DOHH2 (cell line): ENCODE measurements around the gene SLC7A6OS.

Source experiments
- H3F3A ChIP-seq: fragments of 200-600 bp; sonication (generic), shearing (Covaris generic); 2 replicates; pipeline ENCODE4 v1.6.0; 2016; ENCODE audit warnings: antibody characterized with exemption, mild to moderate bottlenecking; ENCODE audit not compliant: control insufficient read depth, insufficient read depth
- H3K27ac ChIP-seq: fragments of 200-600 bp; sonication (generic); 2 replicates; pipeline ENCODE4 v1.5.1; 2014; ENCODE audit warnings: low read depth, mild to moderate bottlenecking, low read length, moderate library complexity
- H3K27me3 ChIP-seq: fragments of 200-600 bp; sonication (generic); 2 replicates; pipeline ENCODE4 v1.6.1; 2014; ENCODE audit warnings: mild to moderate bottlenecking, low read length, mixed read lengths; ENCODE audit not compliant: control insufficient read depth
- H3K36me3 ChIP-seq: fragments of 200-600 bp; sonication (generic); 2 replicates; pipeline ENCODE4 v1.6.1; 2014; ENCODE audit warnings: mild to moderate bottlenecking, low read length, moderate library complexity, mixed read lengths; ENCODE audit not compliant: control insufficient read depth
- H3K4me1 ChIP-seq: fragments of 200-600 bp; sonication (generic); 2 replicates; pipeline ENCODE4 v1.6.1; 2014; ENCODE audit warnings: mild to moderate bottlenecking, low read length, mixed read lengths; ENCODE audit not compliant: control insufficient read depth
- H3K4me2 ChIP-seq: fragments of 200-600 bp; sonication (generic); 2 replicates; pipeline ENCODE4 v1.6.0; 2014; ENCODE audit warnings: mild to moderate bottlenecking, low read length, moderate library complexity
- H3K4me3 ChIP-seq: fragments of 200-600 bp; sonication (generic); 2 replicates; pipeline ENCODE4 v1.5.1; 2014; ENCODE audit warnings: mild to moderate bottlenecking, low read length, mixed read lengths
- H3K79me2 ChIP-seq: fragments of 200-600 bp; sonication (generic); 2 replicates; pipeline ENCODE4 v1.6.1; 2014; ENCODE audit warnings: mild to moderate bottlenecking, low read length, mixed read lengths; ENCODE audit not compliant: control insufficient read depth
- H3K9me2 ChIP-seq: fragments of 200-600 bp; sonication (generic); replicated peaks from 2 replicates; pipeline ENCODE4 v1.6.1; 2014; ENCODE audit warnings: mild to moderate bottlenecking, low read length, mixed read lengths; ENCODE audit not compliant: control insufficient read depth
- H3K9me3 ChIP-seq: fragments of 200-600 bp; sonication (generic); 2 replicates; pipeline ENCODE4 v1.6.1; 2014; ENCODE audit warnings: antibody characterized with exemption, low read length, mixed read lengths; ENCODE audit not compliant: control insufficient read depth, insufficient read depth
- H4K20me1 ChIP-seq: fragments of 200-600 bp; sonication (generic); 2 replicates; pipeline ENCODE4 v1.6.0; 2014; ENCODE audit warnings: low read depth, mild to moderate bottlenecking, antibody characterized with exemption, low read length, moderate library complexity; ENCODE audit not compliant: control insufficient read depth, insufficient read depth
- EZH2phosphoT487 ChIP-seq: fragments of 200-600 bp; sonication (generic); IDR thresholded peaks from 2 replicates; pipeline ENCODE4 v1.6.1; 2017; ENCODE audit warnings: borderline replicate concordance, mild to moderate bottlenecking, antibody characterized with exemption, low read length, moderate library complexity, mixed read lengths
- TF ChIP-seq, protein P1 (sequence below): fragments of 200-600 bp; sonication (generic); IDR thresholded peaks from one replicate; pipeline ENCODE4 v1.5.1; 2014; ENCODE audit warnings: antibody characterized with exemption, mild to moderate bottlenecking, low read depth, low read length; ENCODE audit not compliant: poor library complexity, severe bottlenecking

SLC7A6OS gene

DNA sequence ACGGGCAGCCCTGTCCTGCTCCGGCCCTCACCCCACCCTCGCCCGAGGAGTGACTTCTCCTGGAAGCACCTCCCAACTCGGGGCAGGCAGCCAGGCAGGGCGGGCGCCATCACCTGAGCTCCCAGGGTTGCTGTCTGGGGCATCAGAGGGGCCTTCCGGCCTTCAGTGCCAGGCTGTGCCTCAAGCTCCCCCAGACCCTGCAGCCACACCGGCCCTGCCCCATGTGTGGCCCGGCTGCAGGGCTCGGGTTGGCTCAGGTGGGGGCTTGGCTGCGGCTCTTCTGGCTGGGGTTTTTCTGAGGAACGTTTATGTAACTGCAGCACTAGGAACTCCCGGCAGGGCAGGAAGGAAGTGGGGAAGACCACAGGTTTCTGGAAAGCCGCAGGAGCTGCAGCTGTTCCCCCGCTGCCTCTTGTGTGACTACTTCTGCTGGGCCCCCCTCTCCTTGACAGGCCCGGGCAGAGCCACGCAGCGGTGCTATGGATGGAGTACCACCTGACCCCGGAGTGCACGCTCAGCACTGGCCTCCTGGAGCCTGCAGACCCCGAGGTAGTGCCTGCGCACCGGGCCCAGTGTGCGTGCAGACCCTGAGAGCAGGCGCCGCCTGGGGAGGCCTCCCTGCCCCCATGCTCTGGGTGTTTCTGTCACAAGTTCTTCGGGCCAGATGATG lies 45.6 kb upstream of the SLC7A6OS start:
- Histone ChIP-seq H3K27me3 (no peaks in the 10 kb centered on the region), H3K9me2 (no peaks in the 10 kb centered on the region), H3K27ac (no peak overlapping the region), H3F3A (no peaks in the 10 kb centered on the region), H4K20me1 (no peaks in the 10 kb centered on the region), H3K4me3 (no peak overlapping the region), H3K4me1 (peaks cover 10% of the 10 kb centered on the region), H3K9me3 (no peaks in the 10 kb centered on the region), H3K36me3 (peaks cover 55% of the 10 kb centered on the region), H3K4me2 (no peak overlapping the region), H3K79me2 (no peaks in the 10 kb centered on the region)
- TF ChIP-seq EZH2phosphoT487, result no peak
- TF ChIP-seq, protein P1, sequence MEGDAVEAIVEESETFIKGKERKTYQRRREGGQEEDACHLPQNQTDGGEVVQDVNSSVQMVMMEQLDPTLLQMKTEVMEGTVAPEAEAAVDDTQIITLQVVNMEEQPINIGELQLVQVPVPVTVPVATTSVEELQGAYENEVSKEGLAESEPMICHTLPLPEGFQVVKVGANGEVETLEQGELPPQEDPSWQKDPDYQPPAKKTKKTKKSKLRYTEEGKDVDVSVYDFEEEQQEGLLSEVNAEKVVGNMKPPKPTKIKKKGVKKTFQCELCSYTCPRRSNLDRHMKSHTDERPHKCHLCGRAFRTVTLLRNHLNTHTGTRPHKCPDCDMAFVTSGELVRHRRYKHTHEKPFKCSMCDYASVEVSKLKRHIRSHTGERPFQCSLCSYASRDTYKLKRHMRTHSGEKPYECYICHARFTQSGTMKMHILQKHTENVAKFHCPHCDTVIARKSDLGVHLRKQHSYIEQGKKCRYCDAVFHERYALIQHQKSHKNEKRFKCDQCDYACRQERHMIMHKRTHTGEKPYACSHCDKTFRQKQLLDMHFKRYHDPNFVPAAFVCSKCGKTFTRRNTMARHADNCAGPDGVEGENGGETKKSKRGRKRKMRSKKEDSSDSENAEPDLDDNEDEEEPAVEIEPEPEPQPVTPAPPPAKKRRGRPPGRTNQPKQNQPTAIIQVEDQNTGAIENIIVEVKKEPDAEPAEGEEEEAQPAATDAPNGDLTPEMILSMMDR, result no peak

DNA sequence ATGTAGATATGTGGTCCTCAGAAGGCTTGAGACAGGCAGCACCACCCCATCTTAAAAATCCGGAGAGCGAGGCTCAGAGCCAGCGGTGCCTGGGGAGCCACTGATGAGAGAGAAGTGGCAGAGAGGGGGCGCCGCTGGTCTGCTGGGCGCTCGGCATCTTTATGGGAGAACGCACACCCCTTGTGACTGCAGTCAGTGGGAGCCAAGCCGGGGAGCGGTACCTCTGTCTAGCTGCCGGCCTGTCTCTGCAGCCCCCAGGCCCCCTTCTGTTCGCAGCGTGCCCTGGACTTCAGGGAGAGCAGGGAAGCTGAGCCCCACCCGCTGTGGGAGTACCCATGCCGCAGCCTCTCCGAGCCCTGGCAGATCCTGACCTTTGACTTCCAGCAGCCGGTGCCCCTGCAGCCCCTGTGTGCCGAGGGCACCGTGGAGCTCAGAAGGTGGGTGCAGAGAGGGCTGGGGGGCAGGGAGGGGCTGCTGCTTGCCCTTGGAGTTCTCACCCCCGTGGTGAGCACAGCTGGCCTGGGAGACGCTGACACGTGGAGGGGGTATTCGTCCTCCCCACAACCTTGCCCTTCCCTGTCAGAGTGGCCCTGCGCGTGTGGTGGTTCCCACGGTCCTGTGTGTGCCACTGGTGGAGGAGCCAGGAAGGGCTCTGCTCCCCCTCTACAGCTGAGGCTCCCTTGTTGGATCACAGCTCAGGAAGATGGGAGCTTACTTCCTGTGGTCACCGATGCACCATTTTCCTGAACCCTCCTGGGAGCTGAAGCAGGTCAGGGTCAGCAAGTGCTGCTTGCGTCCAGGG lies 44.9 kb upstream of the SLC7A6OS start:
- H3K27ac ChIP-seq, result no peak overlapping the region
- H3K27me3 ChIP-seq, result no peaks in the 10 kb centered on the region
- no peaks in the 10 kb centered on the region for H4K20me1 ChIP-seq
- no peak overlapping the region for H3K4me2 ChIP-seq
- no peaks in the 10 kb centered on the region for H3K9me3 ChIP-seq
- H3K4me1 ChIP-seq, result peaks cover 10% of the 10 kb centered on the region
- no peak overlapping the region for H3K4me3 ChIP-seq
- H3K36me3 ChIP-seq, result peaks cover 57% of the 10 kb centered on the region
- TF ChIP-seq, protein P1, result no peak
- no peak for TF ChIP-seq EZH2phosphoT487
- no peaks in the 10 kb centered on the region for H3F3A ChIP-seq
- no peaks in the 10 kb centered on the region for H3K79me2 ChIP-seq
- no peaks in the 10 kb centered on the region for H3K9me2 ChIP-seq

DNA sequence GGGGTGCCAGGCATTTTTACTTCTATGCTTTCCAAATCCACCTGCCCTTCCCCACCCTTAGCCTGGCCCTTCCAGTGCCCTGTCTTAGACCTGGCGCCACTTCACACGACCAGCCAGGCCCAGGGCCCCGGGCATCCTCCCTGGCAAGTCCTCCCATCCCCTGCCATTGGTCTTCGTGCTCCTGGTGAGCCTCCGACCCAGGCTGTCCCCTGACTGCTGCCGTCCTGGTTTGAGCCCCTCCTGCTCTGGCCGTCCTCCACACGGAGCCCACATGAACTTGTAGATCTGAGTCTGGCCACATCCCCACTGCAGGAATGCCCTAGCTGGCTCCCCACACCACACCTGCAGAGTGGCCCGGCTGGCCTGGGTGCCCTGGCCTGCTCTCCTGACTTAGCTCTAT lies 44.1 kb upstream of the SLC7A6OS start:
- no peak overlapping the region for H3K27ac ChIP-seq
- H3K4me1 ChIP-seq, result peaks cover 10% of the 10 kb centered on the region
- peaks cover 66% of the 10 kb centered on the region for H3K36me3 ChIP-seq

More for the DNA sequence above, 44.1 kb upstream of the SLC7A6OS start:
- no peaks in the 10 kb centered on the region for H3F3A ChIP-seq
- no peak overlapping the region for H3K4me3 ChIP-seq
- H3K79me2 ChIP-seq, result no peaks in the 10 kb centered on the region
- H3K4me2 ChIP-seq, result no peak overlapping the region
- no peaks in the 10 kb centered on the region for H3K9me2 ChIP-seq
- H3K9me3 ChIP-seq, result no peaks in the 10 kb centered on the region
- TF ChIP-seq EZH2phosphoT487, result no peak
- TF ChIP-seq, protein P1, result no peak
- no peaks in the 10 kb centered on the region for H4K20me1 ChIP-seq
- no peaks in the 10 kb centered on the region for H3K27me3 ChIP-seq
